ENCODE data around the gene C19orf25.

GRCh38 chr19:1508507-1508856 is 29.5 kb upstream of the C19orf25 start:
- TF ChIP-seq CTCF (IDR thresholded peaks at IDR 0.05) (no peak), POLR2A (IDR thresholded peaks at IDR 0.05) (no peak)
